ENCODE data around the gene SETX.

GRCh38 chr9:132239999-132240840 is 114.6 kb downstream of the SETX start:
- no peak; the same call in 1 of the 2 replicates for TF ChIP-seq GATA2 (IDR thresholded peaks at IDR 0.05; ENCODE audit: low read depth, low read length)
- TF ChIP-seq GATA3 (IDR thresholded peaks at IDR 0.05; ENCODE audit: low read depth, low read length), result no peak
